ENCODE measurements around the gene TCF25.
"Not testable (repeated sequence)": the region's sequence is repeated elsewhere in the genome, so short reads cannot be mapped to it uniquely, and the experiment has no call there.

The TCF25 gene, protein sequence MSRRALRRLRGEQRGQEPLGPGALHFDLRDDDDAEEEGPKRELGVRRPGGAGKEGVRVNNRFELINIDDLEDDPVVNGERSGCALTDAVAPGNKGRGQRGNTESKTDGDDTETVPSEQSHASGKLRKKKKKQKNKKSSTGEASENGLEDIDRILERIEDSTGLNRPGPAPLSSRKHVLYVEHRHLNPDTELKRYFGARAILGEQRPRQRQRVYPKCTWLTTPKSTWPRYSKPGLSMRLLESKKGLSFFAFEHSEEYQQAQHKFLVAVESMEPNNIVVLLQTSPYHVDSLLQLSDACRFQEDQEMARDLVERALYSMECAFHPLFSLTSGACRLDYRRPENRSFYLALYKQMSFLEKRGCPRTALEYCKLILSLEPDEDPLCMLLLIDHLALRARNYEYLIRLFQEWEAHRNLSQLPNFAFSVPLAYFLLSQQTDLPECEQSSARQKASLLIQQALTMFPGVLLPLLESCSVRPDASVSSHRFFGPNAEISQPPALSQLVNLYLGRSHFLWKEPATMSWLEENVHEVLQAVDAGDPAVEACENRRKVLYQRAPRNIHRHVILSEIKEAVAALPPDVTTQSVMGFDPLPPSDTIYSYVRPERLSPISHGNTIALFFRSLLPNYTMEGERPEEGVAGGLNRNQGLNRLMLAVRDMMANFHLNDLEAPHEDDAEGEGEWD

GRCh38 chr16:89873109-89873971, at the start of gene TCF25:
Gene TCF25, plus strand, starts transcription at chr16:89873592. Its CDS starts 76 bp downstream, at chr16:89873668.
- FAIRE-seq, result no peak

- not testable (repeated sequence) for FAIRE-seq
Measured at GRCh38 chr16:89823824-89824148, 49.6 kb upstream of the TCF25 start.

- no peak for FAIRE-seq
Measured at GRCh38 chr16:89826531-89827382, 46.6 kb upstream of the TCF25 start.

GRCh38 chr16:89827383-89828198, 45.8 kb upstream of the TCF25 start:
- FAIRE-seq, result no peak

DNA sequence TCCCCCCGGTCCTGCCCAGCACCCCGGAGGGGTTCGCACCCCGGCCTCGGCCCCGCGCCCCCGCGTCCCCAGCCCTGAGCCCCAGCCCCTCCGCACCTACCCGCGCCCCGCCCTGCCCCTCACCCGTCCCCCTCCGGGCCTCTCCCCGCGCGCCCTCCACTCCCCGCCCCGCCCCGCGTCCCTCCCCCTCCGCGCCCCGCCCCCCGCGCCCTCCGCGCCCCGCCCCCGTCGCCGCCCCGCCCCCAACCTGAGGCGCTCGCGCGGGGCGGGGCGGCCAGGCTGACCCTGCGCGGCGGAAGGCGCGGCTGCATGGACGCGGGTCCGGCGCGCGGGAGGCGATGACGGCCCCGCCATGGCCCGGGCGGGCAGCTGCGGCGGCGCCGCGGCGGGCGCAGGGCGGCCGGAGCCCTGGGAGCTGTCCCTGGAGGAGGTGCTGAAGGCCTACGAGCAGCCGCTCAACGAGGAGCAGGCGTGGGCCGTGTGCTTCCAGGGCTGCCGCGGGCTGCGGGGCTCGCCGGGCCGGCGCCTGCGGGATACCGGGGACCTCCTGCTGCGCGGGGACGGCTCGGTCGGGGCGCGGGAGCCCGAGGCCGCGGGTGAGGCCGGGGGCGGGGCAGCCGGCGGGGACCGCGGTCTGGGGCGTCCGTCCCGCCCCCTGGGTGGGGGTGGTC, 45.1 kb upstream of the TCF25 start, which contains the start of gene SPIRE2:
Gene SPIRE2, plus strand, starts transcription at position 277 of the 671 bp plus-strand sequence. Its CDS starts 76 bp downstream, at position 353.
- FAIRE-seq, result no peak

- FAIRE-seq, result no peak
Measured at GRCh38 chr16:89828870-89829629, 44.3 kb upstream of the TCF25 start.

GRCh38 chr16:89829630-89830437, 43.6 kb upstream of the TCF25 start:
- FAIRE-seq, result no peak

GRCh38 chr16:89831810-89832328, 41.5 kb upstream of the TCF25 start:
- no peak for FAIRE-seq

DNA sequence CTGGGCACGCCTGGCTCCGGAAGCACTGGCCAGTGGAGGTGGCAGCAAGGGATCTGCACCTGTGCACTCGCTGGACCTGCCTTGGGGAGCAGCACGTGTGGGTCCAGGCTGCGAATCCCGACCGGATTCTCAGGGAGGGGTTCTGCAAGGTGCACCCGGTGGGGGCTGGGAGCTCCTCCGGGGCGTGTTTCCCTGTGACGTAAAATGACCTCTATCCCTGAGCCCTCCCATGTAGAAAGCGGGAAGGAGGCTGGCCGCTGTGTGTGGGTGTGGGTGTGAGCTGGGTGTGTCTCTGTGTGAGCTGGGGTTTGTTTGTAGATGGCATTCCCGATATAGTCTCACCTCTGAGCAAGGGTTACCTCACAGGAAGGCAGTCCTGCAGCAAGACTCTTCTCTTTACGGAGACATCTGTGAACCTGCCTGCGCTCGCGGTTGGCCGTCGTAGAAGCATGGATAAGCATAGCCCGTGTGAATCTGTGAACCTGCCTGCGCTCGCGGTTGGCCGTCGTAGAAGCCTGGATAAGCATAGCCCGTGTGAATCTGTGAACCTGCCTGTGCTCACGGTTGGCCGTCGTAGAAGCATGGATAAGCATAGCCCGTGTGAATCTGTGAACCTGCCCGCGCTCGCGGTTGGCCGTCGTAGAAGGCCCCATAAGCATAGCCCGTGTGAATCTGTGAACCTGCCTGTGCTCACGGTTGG, 39.6 kb upstream of the TCF25 start:
- FAIRE-seq, result not testable (repeated sequence)

DNA sequence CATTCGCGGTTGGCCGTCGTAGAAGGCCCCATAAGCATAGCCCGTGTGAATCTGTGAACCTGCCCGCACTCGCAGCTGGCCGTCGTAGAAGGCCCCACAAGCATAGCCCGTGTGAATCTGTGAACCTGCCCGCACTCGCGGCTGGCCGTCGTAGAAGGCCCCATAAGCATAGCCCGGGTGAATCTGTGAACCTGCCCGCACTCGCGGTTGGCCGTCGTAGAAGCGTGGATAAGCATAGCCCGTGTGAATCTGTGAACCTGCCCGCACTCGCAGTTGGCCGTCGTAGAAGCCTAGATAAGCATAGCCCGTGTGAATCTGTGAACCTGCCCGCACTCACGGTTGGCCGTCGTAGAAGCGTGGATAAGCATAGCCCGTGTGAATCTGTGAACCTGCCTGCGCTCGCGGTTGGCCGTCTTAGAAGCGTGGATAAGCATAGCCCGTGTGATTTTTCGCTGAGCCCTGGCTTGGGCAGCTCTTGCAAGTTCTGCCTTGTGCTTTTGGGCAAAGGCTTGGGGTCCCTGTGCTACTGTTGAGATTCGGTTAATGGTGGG, 38.5 kb upstream of the TCF25 start:
- not testable (repeated sequence) for FAIRE-seq

DNA sequence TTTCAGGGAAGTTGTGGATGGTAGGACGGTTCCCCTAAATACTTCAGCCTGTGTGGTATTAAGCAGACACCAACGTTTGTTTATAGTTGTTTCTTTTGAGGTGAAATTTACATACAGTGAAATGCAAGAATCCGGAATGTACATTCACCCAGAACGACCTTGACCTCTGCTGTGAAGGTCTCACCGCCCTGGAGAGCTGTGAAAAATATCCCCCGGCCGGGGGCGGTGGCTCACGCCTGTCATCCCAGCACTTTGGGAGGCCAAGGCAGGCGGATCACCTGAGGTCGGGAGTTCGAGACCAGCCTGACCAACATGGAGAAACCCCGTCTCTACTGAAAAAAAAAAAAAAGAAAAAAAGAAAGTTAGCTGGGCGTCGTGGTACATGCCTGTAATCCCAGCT, 36.9 kb upstream of the TCF25 start:
- FAIRE-seq, result not testable (repeated sequence)

DNA sequence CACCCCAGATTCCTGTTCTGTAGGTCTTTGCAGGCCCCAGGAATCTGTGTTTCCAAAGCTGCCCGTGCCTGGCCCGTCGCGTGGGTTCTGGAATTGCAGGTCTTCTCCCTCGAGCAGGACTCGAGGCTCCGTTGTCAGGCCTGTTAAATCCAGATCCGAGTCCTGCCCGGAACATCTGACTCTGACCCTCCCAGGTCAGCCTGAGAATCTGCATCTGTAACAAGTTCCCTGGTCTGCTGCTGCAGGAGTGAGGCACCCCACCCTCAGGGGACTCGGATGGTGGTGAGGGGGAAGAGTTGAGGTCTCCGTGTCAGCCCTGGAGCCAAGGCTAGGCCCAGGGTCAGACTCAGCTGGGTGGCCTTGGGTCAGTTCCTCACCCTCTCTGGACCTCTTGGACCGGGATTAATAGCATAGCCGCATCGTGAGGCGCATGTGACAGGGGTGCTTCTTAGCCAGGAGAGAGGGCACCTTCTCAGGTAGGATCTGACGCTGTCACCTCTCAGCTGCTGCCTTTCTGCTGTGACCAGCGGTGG, 36.3 kb upstream of the TCF25 start:
- no peak for FAIRE-seq

- no peak for FAIRE-seq
Measured at GRCh38 chr16:89841275-89841674, 32.1 kb upstream of the TCF25 start.

GRCh38 chr16:89842471-89843408, 30.7 kb upstream of the TCF25 start:
- no peak for FAIRE-seq

- FAIRE-seq, result no peak
Measured at GRCh38 chr16:89843409-89844350, 29.7 kb upstream of the TCF25 start.
